Adrenal gland (tissue), 12 donors: ENCODE data around the gene CCDC142. TPM values are rescaled to one million over a fixed set of nuclear protein-coding genes. Genes with fewer than 3 reads are reported as not detected.

ENCODE experiments used
- DNase-seq, 7 donors: peaks; one replicate each; pipeline ENCODE4 v3.0.0-alpha.2; 2019 to 2020
- H3K27ac ChIP-seq, 5 donors: fragments of 200-600 bp; sonication (generic) in 4 of 5; 1 replicate in 3 of 5; 2 replicates in 2 of 5; pipeline versions ENCODE4 v1.5.1 to v1.8.0; 2016 to 2020; ENCODE audit warnings: mild to moderate bottlenecking in 1 of 5
- H3K27me3 ChIP-seq: fragments of 200-600 bp; 2 replicates; pipeline ENCODE4 v1.8.0; 2021
- H3K36me3 ChIP-seq, 2 donors: fragments of 200-600 bp; replicated peaks in 1 of 2; 1 replicate in 1 of 2; 2 replicates in 1 of 2; pipeline versions ENCODE4 v1.5.1 to v1.8.0; 2018 to 2022
- H3K4me1 ChIP-seq, 2 donors: fragments of 200-600 bp; replicated peaks in 1 of 2; 1 replicate in 1 of 2; 2 replicates in 1 of 2; pipeline versions ENCODE4 v1.5.1 to v1.8.0; 2018 to 2021
- H3K4me3 ChIP-seq, 4 donors: fragments of 200-600 bp; sonication (generic) in 3 of 4; one replicate each; pipeline ENCODE4 v1.5.1; 2016 to 2018
- H3K9me3 ChIP-seq, 3 donors: fragments of 200-600 bp; sonication (generic) in 1 of 3; replicated peaks in 1 of 3; 1 replicate in 2 of 3; 2 replicates in 1 of 3; pipeline versions ENCODE4 v1.5.1 to v1.8.0; 2016 to 2021
- CTCF ChIP-seq, 6 experiments: fragments of 450-650 bp in 4 of 6; fragments of 200-600 bp in 2 of 6; sonication (generic) in 1 of 6; IDR thresholded peaks; 1 replicate in 5 of 6; 2 replicates in 1 of 6; pipeline versions ENCODE4 v1.5.1 to v1.8.0; 2016 to 2021; ENCODE audit warnings: antibody characterized with exemption in 6 of 6, mild to moderate bottlenecking in 2 of 6, moderate library complexity in 1 of 6
- POLR2A ChIP-seq, 2 donors: fragments of 450-650 bp; IDR thresholded peaks; one replicate each; pipeline ENCODE4 v1.6.1; 2017; ENCODE audit warnings: antibody characterized with exemption in 2 of 2, mild to moderate bottlenecking in 2 of 2, moderate library complexity in 1 of 2
- WGBS, 4 donors: extraction: QIAGEN DNeasy Blood & Tissue Kit in 2 of 4; methylation state at CpG; one replicate each; pipeline versions ENCODE4 v1.1.5 to v1.1.7; 2013 to 2017; 5-methylcytosine and 5-hydroxymethylcytosine counted together
- intact Hi-C, 2 donors: fragments of 100-400 bp; cut with DNase I; formaldehyde crosslinking; loops; one replicate each; pipeline versions ENCODE4 v1.14.1 to v1.15.0; 2022 to 2023
- polyA plus RNA-seq, 3 donors: library from polyadenylated mRNA; stranded (reverse); fragments of 200-250 nt in 2 of 3; fragments of 350-450 nt in 1 of 3; fragmentation: Illumina TruSeq in 1 of 3; extraction: RNeasy Lipid Tissue Mini Kit (QIAGEN cat#74804) in 1 of 3; gene quantifications; one replicate each; pipeline ENCODE4 v1.2.3, GENCODE V29; 2013 to 2014
- total RNA-seq, 9 donors: library from RNA; depleted of rRNA in 4 of 9; stranded (reverse); fragments of >200 nt in 4 of 9; fragments of 120-200 nt in 1 of 9; fragmentation: NEBNext Ultra II Directional in 1 of 9; extraction: Animal tissue kit (Norgen Biotek cat#: 25700) in 1 of 9; gene quantifications; one replicate each; pipeline versions ENCODE4 v1.1.0 to v1.2.4, GENCODE V29; 2013 to 2023
- donor health status: healthy with polysubstance abuse.
- donor health status: Bipolar disorder and iron deficiency.
- donor health status: DM: yes; HTN: yes; CAD: no.
- donor health status: DM: no; HTN: no; CAD: no.
- donor health status: DM: no; HTN: no; CAD: no.
- donor health status: DM: yes; HTN: yes; CAD: no.

CCDC142 gene
- total and polyA plus RNA-seq, 12 donors, result 3.2 to 46.0 (median 12.3) TPM

- Histone ChIP-seq H3K27ac (peak within 1 kb of the TSS; percentile 84 to 98 (median 97)), H3K27me3 (no peaks in the 10 kb centered on the region), H3K4me1 (peaks cover 14 to 31% of the 10 kb centered on the region in 2 donors), H3K9me3 (no peaks in the 10 kb centered on the region), H3K4me3 (peak within 1 kb of the TSS; percentile 21 to 73 (median 60)), H3K36me3 (peaks cover 0 to 20% of the 10 kb centered on the region in 2 donors)
- 0 to 8% (median 0%) methylated on average over 7 to 38 of the region's 38 CpGs for WGBS, 4 donors
- DNase-seq, result peak; percentile 100
- intact Hi-C loops, result no loop called here
- TF ChIP-seq CTCF (IDR thresholded peaks at IDR 0.05), result peak in 1 of 6 experiments; percentile 3
- TF ChIP-seq POLR2A (IDR thresholded peaks at IDR 0.05), result peak; percentile 55 to 84
These were observed 24.5 kb downstream of the CCDC142 start, which contains the start of gene WBP1 for GRCh38 chr2:74458132-74458937. Gene WBP1, plus strand, starts transcription at chr2:74458438. Its CDS starts 165 bp downstream, at chr2:74458603.

- 0 to 1% (median 0%) methylated on average over 12 to 46 of the region's 46 CpGs for WGBS, 4 donors
- Histone ChIP-seq H3K9me3 (no peaks in the 10 kb centered on the region), H3K36me3 (peaks cover 0 to 17% of the 10 kb centered on the region in 2 donors), H3K27ac (peak overlapping the region; percentile 84 to 98 (median 97)), H3K4me1 (peaks cover 14 to 31% of the 10 kb centered on the region in 2 donors), H3K4me3 (peak overlapping the region; percentile 21 to 73 (median 52)), H3K27me3 (no peaks in the 10 kb centered on the region)
- intact Hi-C loops, result no loop called here
- peak; percentile 70 to 86 (median 78) for DNase-seq
- TF ChIP-seq POLR2A (IDR thresholded peaks at IDR 0.05), result peak; percentile 69 to 97
- no peak for TF ChIP-seq CTCF (IDR thresholded peaks at IDR 0.05)
These were observed 25.2 kb downstream of the CCDC142 start for GRCh38 chr2:74457549-74458131.

GRCh38 chr2:74457129-74457548, 25.7 kb downstream of the CCDC142 start:
- peak overlapping the region; percentile 84 to 98 (median 97) for H3K27ac ChIP-seq
- no peaks in the 10 kb centered on the region for H3K9me3 ChIP-seq
- H3K36me3 ChIP-seq, result peaks cover 0 to 12% of the 10 kb centered on the region in 2 donors
- H3K27me3 ChIP-seq, result no peaks in the 10 kb centered on the region
- H3K4me3 ChIP-seq, result peak overlapping the region in 2 of 4 donors; percentile 42 to 73
- TF ChIP-seq POLR2A (IDR thresholded peaks at IDR 0.05) (no peak), CTCF (IDR thresholded peaks at IDR 0.05) (no peak)
- peak in 1 of 7 donors; percentile 52 for DNase-seq
- 1 to 3% (median 2%) methylated on average over 11 to 27 of the region's 27 CpGs for WGBS, 4 donors
- peaks cover 14 to 31% of the 10 kb centered on the region in 2 donors for H3K4me1 ChIP-seq
- intact Hi-C loops, result no loop called here
